GM18508 (cell line): ENCODE measurements around the gene CNOT2.

Experiments used
- ATAC-seq: cut with Tn5 transposase; IDR thresholded peaks from one replicate; pipeline ENCODE4 v1.9.1; 2021; ENCODE audit warnings: moderate number of reproducible peaks; ENCODE audit not compliant: insufficient read depth, unreplicated experiment

The CNOT2 gene, protein sequence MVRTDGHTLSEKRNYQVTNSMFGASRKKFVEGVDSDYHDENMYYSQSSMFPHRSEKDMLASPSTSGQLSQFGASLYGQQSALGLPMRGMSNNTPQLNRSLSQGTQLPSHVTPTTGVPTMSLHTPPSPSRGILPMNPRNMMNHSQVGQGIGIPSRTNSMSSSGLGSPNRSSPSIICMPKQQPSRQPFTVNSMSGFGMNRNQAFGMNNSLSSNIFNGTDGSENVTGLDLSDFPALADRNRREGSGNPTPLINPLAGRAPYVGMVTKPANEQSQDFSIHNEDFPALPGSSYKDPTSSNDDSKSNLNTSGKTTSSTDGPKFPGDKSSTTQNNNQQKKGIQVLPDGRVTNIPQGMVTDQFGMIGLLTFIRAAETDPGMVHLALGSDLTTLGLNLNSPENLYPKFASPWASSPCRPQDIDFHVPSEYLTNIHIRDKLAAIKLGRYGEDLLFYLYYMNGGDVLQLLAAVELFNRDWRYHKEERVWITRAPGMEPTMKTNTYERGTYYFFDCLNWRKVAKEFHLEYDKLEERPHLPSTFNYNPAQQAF

DNA sequence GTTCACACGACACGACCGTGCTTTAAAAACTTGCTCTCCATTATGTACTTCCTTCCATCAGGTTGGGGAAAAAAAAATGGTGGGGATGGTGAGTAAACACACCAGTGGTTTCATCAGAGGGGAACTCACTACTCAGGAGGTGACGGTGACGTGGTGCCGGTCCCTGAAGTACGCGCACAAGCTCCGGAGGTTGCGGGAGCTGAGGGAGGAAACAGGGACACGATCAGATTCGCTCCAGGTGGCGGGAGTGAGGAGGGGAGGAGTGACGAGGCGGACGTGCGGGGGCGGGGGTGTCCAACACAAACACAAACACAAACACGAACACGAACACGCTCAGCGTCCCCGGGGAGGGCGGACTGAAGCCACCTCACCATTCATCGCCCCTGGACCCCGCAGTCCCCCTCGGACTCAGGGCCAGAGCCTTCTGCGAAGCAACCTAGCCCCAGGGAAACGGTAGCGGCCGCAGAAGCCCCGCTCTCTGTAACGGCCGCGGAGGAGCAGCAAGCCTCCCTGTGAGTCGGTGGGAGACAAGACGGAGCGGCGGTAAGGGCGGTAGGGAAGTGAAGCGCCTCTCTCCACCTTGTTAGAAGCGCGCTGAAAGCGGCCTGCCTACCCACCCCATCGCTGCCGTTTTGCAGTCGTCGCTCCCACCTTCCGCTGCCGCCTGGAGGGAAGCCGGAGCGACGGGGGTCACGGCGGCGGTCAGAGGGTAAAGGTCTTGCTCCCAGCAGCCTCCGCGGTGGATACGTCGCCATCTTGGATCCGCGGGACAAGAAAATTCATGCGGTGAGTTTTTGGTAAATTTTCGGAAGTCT lies at the start of gene CNOT2:
CNOT2 (plus strand) TSS at position 739 of the 815 bp plus-strand sequence. CDS start 34,794 bp downstream, outside the sequence.
- peak; percentile 55 for ATAC-seq

DNA sequence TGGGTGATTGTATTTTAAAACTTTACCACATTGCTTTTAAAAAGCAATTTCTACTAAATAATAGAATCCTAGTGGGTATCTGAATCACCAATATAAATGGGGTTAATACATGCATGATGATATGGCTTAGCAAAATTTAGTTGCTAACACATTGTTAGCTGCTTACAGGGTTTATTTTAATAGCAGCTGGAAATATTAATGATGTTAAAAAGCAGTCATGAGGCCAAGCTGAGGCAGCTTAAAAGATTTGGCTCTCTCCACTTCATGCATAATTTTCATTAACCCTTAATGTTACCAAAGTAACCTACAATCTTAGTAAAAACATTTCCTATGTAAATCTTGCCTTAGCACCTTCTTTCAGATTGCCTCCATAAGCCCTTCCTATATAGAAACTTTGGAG lies 49.2 kb upstream of the CNOT2 start:
- ATAC-seq: no peak

DNA sequence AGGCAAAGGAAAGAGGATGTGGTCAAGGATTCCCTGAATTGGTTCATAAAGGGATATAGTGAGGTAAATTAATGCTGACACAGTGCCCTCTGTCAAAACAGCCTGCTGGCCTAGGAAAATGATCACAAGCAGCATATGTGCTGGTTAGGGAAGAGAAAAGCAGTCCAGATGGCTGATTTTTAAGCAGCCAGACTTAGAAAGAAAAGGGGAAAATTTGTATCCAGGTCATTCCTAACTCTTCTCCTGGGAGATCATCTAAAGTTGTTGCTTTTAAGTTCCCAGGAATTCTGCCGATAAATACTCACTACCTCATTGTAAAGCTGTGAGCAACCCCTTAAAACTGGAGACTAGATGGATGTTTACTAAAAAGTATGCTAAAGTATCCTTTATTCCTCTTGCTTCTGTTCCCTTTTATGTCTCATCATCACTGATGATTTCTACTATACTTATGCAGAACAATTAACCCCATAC lies 46.4 kb upstream of the CNOT2 start:
- ATAC-seq: no peak

DNA sequence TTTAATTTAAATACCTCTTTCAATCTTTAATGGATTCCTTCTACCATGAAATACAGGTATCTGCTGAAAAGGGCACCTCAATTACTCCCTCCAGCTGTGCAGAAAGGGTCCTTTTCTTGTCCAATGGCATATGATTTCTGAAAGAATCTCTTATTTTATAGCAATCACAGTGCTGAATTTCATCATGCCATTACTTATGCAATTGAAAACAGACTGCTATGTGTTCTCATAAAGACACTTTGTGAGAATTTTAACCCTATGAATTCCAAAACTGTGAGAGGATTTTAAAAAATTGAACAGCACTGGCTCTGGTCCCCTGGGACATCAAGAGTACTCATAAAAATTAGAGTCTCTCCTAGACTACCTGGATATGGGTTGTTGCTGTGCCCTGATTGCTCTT lies 45.9 kb upstream of the CNOT2 start:
- no peak for ATAC-seq

DNA sequence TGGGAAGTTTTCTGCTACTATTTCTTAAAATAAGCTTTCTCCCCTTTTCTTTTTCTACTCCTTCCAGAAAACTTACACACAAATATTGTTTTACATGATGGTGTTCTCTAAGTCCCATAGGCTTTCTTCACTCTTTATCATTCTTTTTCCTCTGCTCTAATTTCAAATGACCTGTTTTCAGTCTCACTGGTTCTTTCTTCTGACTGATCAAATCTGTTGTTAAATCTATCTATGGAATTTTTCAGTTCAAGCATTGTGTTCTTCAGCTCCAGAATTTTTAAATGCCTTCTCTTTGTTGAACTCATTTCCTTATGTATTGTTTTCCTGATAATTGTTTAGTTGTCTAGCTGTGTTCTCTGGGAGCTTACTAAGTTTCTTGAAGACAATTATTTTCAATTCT lies 29.5 kb upstream of the CNOT2 start:
- no peak for ATAC-seq

DNA sequence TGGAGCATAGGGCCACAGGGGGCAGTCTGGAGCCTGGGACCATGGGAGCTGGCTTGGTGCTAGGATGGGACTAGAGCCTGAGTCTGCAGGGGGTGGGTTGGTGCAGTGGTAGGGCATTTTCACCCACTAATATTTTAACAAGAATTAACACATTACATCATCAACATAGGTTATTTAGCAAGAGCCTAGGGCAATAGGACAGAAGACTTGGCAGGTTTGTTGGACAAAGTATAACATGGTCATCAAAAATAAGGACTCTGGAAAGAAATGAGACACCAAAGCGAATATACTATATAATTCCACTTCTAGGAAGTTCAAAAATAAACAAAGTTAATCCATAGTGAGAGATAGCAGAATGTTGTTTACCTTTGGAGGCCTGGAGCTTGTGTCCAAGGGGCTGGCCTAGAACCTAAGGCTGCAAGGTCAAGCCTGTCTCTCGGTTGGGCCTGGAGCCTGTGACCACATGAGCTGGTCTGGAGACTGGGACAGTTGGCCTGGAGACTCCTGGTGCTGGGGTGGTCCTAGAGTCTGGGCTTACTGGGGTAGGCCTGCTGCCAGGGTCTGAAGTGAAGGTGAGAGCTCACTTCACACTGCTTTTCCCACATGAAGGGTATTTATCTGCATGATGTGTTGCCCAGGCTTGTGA lies 28.1 kb upstream of the CNOT2 start:
- ATAC-seq: no peak

DNA sequence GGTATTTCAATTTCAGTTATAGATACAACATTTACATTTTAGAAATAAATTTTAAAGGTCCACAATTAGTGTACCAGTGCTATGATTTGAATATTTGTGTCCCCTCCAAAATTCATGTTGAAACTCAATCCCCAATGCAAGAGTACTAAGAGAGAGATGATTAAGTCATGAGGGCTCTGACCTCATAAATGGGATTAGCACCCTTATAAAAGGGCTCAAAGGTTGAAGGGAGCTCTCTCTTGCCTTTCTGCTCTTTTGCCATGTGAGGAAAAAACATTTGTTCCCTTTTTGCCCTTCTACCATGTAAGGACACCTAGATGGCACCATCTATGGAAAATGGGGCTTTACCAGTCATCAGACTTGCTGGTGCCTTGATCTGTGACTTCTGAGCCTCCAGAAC lies 25.8 kb upstream of the CNOT2 start:
- no peak for ATAC-seq

DNA sequence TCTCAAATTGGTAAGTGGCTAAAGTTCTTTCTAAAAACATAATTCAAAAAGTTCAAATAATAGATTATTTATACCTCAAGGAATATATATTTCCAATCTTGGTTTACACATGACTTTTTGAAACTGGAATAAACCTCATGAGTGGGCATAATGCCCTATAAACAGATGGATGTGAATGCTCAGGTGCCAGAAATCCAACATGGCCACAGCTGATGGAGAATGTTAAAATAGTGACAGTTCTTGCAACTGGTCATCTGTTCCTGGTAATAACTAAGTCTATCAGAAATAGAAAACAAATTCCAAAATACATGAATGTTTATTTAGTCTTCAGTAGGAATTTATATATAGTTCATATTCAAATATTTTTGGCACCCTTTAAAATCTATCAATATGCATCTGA lies 21.6 kb upstream of the CNOT2 start:
- no peak for ATAC-seq

DNA sequence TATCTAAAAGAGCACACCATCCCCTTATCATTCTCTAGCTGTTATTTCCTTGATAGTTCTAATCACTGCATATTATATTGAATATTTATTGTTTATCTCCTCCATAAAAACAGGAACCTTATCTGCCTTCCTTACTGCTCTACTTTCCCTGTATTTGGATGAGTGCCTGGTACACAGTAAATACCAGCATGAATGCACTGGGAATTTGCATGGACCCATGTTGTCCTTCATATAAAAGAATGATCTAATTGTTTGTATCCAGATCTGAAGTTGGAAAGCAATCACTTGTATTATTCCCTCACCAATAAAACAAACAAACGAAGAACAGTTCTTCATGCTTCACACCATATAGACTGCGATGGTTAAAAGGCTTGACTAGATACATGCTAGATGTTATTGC lies 15.3 kb upstream of the CNOT2 start:
- no peak for ATAC-seq

DNA sequence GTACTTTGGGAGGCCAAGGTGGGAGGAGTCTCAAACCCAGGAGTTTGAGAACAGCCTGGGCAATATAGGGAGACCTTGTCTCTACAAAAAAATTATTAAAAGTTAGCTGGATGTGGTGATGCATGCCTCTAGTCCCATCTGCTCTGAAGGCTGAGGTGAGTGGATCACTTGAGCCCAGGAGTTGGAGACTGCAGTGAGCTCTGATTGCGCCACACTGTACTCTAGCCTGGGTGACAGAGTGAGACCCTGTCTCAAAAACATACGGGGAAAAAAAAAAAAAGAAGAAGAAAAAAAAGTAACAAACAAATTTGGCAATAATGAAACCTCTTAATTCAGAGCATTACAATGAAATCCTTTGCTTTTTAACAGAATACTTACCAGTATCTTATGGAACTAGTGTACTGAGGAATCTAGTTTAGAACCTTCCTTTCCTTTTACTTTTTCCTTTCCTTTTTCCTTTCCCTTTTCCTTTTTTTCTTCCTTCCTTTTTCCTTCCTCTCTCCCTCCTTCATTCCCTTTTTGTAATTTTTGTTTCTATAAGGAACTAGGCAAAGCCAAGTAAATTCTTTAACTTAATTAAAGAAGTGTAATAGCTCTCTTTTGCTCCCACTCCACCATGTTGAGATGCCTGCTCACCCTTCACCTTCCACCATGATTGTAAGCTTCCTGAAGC lies 12.2 kb upstream of the CNOT2 start:
- ATAC-seq: no peak

DNA sequence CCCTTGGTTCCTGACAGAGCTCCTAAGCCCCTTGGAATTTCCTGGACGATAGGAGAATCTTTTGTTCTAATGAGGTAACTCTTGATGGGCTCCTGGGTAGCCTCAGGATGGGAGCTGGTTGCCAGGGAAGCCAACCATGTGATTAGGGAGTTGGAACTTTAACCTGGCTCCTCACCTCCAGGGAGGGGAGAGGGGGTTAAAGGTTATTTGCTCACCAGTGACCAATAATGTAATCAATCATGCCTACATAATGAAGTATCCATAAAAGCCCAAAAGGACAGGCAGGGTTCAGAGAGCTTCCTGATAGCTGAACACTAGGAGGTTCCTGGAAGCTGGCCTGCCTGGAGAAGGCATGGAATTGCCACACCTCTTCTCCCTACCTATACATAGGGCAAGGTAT lies 6.2 kb upstream of the CNOT2 start:
- ATAC-seq: no peak

DNA sequence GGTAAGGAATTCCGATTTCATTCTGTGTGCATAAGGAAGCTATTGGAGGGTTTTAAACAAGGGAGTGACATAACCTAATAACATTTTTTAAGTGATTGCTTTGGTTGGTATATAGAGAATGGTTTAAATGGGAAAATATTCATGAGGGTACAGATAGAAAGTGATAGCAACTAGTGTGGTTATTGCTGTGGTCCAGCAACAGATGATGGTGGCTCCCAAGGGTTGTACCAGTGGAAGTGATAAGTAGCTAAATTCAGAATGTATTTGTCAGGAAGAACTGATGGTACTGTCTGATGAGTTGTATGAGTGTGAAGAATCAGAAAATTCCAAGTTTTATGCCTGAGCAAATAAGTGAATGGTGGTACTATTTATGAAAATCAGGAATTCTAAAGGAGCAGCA lies 2.6 kb upstream of the CNOT2 start:
- no peak for ATAC-seq

DNA sequence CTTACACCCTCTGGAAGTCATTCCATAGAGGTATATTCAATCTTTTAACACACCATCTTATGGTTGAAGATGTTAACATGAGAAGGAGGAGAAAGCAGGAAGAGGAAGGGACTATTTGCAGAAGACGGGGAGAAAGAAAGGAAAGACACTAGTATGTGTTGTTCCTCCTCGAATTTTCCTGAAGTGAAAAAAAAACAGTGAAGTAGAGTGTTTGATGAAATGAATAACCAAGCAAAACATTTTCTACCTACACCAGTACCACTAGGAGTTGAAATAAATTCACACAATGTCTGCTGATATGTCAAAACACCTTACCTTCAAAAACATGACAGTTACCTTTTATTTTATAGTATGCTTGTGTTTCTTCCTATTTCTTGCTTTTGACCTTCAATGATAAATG lies 1.4 kb upstream of the CNOT2 start:
- ATAC-seq: no peak

DNA sequence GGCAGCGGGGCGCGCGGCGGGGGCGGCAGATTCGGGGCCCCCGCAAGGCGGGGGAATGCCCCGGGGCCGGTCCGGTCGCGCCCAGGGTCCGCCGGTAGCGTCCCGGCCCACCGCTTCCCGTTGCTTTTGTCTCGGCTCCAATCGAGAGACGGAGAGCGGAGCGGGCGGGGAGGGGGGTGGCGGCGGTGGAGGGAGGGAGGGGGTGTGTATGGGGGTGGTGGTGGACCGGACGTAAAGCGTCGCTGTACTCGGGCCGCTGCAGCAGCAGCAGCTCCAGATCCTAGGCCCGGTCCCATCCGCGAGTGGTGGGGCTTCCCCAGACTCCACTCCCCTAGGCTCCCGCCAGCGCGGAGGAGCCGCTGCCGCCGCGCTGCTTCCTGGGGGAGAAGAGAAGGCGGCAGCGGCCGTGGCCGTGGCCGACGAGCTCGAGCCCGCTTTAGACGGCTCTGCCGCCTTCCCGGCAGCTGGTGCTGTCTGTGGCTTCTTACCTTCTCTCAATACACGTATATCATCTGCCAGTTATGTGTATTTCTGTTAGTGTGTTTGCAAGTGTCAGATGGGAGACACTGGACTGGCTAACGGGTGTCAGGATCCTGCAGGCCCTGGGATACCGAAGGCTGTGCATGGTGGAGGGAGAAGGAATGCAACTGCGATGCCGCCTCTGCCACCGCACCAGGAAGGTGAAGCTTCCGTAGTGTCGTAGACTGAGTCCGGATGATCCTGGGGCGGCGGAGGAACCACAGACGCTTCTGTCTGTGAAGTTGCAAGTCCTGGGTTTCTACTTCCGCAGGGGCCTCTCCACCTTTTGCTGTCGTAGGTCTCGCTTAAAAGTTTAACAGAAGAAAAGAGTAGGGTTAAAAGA lies 508 bp downstream of the CNOT2 start:
- ATAC-seq: peak; percentile 24

DNA sequence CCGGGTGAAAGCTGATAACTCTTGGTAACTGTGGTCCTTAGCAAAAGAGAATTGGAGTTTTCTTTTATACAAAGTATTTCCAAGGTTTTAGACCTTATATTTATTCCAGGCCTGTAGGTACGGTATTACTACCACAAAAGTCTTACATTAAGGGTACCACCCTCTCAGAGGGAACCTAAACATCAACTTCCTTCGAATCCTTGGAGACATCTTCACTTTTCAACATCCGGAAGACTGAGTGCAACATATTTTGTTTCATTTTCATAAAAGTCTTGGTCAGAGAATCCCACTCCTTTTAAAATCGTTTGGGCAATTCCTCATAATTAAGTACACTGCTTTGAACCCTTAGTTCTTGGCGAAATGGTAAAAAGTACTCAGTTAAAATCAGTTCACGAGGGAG lies 1.2 kb downstream of the CNOT2 start:
- ATAC-seq: no peak

DNA sequence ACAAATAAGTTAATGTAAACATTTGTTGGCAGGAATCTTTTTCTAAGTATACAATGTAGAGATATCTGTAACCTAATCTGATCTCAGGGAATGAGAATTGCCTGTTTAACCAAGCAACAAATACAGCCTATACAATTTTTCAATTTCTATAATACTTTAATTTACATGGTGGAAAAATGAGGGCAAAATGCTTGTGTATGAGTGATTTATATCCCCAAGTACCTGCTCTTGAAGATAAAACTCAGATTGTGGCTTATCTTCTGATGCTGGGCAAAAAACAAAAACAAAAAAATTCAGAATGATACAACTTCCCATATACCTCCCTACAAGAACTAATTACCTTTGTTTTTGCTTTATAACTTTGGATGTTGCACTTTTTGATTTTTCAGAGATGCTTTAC lies 2.2 kb downstream of the CNOT2 start:
- no peak for ATAC-seq

DNA sequence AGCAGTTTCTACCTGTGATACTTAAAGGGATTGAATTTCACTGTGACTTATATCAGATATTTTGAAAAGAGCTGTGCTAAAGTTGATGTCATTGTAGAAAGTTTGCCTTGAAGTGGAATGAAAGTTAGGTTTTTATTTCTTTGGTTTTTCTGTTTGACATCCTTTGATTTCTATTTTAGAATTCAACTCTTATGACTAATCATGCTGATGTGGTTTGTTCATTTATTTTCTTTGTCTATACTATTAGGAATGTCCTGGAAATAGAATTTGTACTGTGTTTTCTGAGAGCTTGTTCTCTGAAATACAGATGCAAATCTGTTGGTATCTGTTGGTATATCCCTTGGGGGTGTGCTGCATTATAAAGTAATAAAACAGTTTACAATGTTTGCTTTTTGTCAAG lies 3.3 kb downstream of the CNOT2 start:
- ATAC-seq: no peak

DNA sequence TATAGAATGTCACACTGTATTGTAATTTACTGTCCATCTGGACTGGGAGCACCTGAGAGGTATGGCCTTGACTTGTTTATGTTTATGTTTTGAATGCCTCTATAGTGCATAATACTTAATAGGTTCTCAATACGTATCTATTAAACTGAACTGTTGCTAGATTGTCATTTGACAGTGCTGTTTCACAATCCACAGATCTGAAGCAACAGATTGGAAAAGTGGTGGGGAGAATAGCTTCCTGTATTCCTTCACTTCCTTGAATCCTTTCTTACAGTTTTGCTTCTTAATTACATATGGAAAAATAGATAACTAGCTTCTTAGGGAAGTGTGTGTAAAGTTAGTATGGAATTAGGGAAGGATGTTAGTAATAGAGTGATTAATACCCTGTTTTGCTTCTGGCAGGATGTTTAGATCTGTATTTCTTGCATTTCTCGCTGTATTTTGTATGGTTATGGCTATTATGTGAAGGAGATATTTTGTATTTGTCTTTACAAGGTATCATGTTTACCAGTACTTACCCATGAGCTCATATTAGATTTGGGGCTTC lies 4.5 kb downstream of the CNOT2 start:
- no peak for ATAC-seq

DNA sequence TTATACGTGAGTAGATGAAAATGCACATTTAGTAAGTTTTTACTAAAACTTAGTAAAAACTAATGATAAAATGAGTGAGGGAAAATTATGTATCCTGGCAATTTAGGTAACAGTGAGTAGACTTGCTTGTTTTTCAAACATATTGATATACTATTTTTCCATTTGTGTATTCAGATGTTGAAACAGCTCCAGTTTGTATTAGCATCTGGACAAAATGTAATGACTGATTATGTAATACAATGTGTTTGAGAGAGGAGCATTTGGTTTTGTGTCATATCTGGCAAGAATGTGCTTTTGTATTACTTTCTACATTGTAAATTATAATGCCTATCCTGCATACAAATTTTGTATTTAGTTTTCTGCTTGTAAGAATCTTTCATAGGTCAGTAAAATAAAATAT lies 5.6 kb downstream of the CNOT2 start:
- no peak for ATAC-seq
